Stimulated activated CD8-positive, alpha-beta memory T cell treated with anti-CD3 and anti-CD28 coated beads, Interleukin-4, amount 100 ng/mL, for 1 hour (primary cell): Measurements from ENCODE around the gene PLA2G6.

Source experiments
- DNase-seq, 2 donors: peaks; one replicate each; pipeline ENCODE4 v3.0.0-alpha.2; 2020; ENCODE audit warnings: low read depth in 2 of 2, low spot score in 1 of 2

PLA2G6 gene

GRCh38 chr22:38111925-38112355 lies 69.7 kb downstream of the PLA2G6 start:
- no peak for DNase-seq

DNA sequence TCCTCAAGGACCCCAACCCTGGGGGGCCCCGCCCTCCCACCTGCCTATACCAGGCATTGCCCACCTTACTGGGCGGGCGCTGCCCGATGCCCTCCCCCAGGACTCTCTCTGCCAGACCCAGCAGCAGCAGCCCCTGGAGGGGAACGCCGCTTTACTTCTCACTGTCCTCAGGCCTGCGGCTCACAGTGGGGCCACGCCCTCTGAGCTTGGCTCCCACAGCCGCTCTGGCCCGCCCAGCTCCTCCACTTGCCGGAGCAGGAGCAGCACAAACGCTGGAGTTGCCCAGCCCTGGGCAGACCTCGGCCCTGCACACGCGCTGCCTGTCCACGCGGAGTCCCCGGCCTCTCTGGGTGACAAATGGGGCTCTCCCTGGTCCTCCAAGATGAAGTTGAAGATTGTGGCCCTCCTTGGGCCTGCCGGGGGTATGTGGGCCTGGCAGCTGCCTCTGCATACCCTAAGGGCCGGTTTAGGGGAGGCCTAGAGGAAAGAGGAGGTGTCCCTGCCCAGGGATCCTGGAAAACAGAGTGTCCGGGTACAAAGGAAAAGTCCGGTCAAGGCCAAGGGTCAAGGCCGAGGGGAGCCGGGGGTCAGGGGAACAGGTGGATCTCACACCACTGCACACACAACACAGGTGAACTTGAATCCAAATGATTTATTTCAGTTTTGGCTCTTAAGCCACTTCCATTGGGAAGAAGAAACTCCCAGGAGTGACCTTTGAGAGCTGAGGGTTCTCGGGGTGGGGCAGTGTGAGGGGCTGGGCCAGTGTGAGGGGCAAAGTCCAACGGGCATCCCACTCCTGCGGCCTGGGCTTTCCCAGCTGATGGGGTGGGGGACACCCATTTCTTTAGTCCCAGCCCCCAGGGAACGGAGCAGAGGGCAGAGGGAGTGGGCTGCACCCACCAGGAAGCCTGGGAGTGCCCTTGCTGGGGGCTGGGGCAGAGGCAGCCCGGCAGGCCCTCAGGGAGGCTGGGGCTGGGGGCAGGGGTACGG lies 70.5 kb downstream of the PLA2G6 start:
- no peak for DNase-seq

GRCh38 chr22:38110008-38110862 lies 71.4 kb downstream of the PLA2G6 start, which contains the start of gene BAIAP2L2:
TSS of gene BAIAP2L2 (minus strand) at chr22:38110684. CDS start at chr22:38110525, 159 bp downstream.
- DNase-seq, result no peak

DNA sequence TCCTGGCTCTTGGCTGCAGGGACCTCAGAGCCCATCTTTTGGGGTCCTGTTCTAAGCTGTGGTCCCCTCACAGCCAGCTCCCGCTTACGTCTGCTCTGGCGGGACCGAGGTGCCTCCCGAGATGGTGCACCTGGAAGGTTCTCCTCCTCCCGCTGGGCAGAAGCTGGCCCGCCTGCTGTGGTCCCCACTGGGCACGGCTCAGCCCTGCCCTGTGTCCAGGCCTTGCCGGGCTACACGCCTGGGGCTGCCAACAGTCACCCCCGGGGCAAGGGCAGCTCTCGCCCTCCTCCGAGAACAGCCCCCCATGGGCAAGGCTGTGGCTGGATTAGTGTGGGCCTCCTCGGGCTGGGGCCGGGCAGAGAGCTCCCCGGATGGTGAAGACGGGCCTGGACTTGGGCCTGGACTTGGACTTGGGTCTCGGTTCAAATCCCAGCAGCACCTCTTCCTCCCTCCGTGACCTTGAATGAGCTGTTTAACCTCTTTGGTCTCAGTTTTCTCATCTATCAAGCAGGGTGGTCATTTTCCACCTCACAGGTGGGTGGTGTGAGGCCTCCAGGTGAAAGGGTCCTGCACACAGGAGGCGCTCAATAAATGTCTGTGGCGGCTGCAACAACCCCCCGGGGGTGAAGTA lies 72.1 kb downstream of the PLA2G6 start:
- DNase-seq, result no peak

DNA sequence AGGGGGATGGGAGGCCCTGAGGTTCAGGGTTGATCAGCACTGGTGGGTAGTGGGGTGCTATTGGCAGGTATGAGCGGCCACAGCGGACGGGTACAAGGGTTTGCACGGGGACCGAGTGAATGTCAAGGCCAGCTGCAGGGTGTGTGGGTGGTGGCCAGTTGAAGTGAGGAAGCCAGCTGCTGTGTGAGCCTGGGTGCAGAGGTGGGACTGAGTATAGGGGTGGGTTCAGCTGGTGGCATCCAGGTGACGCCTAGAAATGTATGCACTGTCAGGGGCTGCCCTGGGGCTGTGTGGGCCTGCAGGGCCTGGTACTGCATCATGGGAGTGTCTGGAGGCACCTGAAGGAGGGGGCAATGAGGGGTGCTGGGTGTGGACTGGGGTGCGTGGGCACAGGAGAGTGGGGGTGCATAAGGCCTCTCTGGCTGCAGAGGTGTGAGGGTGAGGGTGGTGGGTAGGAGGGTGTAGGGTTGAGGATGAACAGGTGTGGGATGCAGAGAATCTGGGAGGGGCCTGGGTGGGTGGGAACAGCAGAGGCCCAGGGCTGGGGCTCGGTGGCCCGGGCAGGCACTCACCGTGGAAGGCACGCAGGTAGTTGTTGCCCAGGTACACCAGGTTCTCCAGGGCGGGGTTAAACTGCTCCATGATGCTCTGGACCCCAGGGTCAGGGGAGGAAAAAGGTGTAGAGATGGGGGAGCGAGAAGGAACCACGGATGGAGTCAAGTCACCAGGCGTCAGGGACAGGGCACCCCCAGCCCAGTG lies 72.9 kb downstream of the PLA2G6 start:
- no peak for DNase-seq

- no peak for DNase-seq
These were observed 73.7 kb downstream of the PLA2G6 start for GRCh38 chr22:38107692-38108515.

DNA sequence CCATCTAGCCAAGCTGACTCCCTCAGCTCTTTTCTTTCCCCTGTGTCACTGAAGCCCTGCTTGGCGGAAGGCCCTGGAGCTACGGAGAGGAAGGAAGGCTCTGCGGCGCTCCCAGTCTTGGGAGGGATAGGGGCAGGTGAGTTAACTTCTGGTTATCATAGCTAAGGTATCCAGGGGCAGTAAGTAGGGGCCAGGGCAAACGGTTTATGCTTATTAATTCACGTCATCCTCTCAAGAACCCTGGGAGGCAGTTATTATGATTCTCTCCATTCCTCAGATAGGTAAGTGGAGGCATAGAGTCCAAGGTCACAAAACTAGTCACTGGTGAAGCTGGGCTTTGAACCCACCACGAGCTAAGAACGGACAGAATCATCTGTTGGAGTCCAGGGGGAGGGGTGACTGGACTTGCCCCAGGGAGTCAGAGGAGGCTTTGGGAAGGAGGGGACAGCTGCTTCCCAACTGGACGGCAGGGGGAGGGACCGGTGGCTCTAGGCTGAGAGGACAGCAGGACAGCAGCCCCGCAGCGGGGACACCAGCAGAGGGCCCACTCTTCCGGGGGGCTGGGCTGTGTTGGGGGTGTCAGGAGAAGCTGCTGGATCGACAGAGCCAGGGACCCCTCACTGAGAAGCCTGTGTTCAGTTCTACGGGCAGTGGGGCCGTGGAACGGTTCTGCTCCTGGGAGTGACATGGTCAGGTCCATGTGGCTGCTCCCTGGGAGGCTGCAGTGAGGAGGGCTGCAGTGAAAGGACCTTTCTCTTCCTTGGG lies 74.6 kb downstream of the PLA2G6 start:
- no peak for DNase-seq

- DNase-seq, result no peak
These were observed 77.5 kb downstream of the PLA2G6 start for GRCh38 chr22:38104084-38104483.

DNA sequence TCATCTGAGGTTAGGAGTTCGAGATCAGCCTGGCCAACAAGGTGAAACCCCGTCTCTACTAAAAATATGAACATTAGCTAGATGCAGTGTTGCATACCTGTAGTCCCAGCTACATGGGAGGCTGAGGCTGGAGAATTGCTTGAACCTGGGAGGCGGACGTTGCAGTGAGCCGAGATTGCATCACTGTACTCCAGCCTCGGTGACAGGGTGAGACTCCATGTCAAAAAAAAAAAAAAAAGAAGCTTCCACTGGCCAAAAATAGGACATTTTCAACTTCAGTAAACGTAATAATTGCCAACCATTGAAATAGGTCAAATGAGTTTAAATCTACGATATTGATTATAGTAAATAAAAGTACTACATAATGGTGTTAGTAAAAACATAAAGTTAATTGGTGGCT lies 78.0 kb downstream of the PLA2G6 start:
- no peak for DNase-seq

- no peak for DNase-seq
These were observed 83.0 kb downstream of the PLA2G6 start for GRCh38 chr22:38098410-38099249.

GRCh38 chr22:38097557-38098409 lies 83.8 kb downstream of the PLA2G6 start:
- no peak for DNase-seq

GRCh38 chr22:38097058-38097457 lies 84.6 kb downstream of the PLA2G6 start:
- no peak for DNase-seq

DNA sequence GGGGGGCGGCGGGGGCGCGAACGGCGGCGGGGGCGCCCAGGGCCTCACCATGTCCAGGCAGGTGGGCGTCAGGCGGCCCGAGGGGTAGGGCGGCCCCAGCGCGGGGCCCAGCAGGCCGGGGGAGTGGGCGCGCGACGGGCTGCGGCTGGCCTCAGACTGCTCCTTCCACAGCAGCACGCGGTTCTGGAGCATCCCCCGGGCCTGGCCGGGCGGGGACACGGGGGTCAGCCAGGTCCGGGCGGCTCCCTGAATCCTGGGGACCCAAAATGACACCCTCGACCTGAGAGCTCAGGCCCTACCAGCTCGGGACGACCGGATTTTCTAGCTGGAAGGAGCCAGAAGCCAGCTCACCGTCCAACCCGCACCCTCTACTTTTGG lies 92.2 kb downstream of the PLA2G6 start:
- DNase-seq, result no peak

DNA sequence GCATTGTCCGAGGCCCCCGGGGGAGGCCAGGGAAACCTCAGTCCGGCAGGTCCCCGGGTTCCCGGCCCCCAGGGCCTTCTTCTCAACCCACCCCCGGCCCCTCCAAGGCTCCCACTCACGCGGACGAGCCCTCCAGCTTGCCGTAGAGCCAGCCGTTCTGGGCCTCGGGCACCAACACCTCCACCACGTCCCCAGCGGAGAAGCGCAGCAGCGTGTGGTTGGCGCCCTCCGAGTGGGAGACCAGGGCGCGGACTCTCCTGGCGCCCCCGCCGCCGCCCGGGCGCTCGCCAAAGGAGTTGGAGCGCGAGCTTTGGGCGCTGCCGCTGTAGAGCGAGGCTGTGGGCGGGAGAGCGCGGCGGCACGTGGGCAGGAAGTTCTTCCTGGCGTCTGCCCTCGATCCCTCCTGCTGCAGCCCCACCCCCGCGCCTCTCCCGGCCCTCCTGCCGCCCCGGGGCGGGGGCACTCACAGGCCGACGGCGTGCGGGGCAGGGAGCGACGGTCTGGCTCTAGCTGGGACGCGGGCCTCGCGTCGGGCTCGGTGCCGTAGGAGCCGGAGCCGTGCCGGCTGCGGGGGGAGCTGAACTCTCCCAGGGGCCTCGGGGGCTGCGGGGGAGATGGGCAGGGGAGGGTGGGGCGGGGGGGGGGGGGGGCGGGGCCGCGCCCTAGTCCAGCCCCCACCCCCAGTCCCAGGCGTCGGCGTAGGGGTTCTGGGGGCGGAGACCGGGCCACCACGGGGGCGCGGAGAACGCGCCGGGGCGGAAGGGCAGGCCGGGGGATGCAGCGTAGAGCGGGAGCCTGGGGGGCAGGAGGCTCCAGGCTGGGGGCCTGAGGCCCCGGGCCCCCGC lies 92.8 kb downstream of the PLA2G6 start:
- DNase-seq, result no peak

GRCh38 chr22:38087855-38088254 lies 93.8 kb downstream of the PLA2G6 start:
- no peak for DNase-seq

DNA sequence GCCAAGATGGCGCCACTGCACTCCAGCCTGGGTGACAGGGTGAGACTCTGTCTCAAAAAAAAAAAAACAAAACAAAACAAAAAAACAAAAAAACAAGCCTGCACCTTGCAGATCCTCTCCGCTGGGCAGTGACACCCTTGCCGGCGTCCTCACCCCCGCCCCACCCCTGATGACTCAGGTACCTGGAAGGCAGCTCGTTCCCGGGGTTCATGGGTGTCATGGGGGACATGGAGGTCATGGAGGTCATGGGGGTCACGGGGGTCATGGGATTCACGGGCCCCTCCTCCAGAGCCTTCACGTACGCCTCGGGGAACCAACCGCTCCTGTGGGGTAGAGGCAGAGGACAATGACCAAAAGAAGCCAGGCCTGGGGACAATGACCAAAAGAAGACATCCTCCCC lies 94.7 kb downstream of the PLA2G6 start:
- no peak for DNase-seq
